ENCODE data around the gene TEX19. TPM values are rescaled to one million over a fixed set of nuclear protein-coding genes. Genes with fewer than 3 reads are reported as not detected.

The TEX19 gene
- total RNA-seq, 1 donor from 2014 or later: not detected

DNA sequence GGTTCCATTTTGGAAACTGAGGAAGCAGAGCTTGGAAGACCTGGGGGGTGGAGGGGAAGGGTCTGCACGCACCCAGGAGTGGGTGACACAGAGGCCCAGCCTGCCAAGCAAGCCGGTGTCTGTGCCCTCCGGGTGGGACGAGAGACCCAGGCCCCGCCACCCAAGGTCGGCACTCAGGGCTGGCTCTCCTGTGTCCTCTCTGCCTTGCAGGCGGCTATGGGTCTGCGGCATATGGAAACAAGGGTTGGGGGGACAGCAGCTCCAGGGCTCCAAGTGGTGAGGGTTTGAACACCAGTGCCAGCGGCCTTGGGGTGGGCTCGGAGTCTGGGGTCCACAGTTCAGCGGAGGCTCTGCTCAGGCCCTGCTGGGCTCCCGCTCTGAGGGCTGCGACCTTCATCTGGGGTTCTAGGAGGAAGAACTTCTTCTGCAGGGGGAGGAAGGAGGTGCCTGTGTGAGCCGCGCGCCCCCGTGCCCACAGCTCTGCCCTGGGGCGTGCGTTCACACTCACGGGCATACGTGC, 37.0 kb upstream of the TEX19 start:
- FAIRE-seq (no peak), DNase-seq (ENCODE audit: low read depth) (no peak)
- TF ChIP-seq, protein P1, sequence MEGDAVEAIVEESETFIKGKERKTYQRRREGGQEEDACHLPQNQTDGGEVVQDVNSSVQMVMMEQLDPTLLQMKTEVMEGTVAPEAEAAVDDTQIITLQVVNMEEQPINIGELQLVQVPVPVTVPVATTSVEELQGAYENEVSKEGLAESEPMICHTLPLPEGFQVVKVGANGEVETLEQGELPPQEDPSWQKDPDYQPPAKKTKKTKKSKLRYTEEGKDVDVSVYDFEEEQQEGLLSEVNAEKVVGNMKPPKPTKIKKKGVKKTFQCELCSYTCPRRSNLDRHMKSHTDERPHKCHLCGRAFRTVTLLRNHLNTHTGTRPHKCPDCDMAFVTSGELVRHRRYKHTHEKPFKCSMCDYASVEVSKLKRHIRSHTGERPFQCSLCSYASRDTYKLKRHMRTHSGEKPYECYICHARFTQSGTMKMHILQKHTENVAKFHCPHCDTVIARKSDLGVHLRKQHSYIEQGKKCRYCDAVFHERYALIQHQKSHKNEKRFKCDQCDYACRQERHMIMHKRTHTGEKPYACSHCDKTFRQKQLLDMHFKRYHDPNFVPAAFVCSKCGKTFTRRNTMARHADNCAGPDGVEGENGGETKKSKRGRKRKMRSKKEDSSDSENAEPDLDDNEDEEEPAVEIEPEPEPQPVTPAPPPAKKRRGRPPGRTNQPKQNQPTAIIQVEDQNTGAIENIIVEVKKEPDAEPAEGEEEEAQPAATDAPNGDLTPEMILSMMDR (IDR thresholded peaks at IDR 0.05; ENCODE audit: insufficient read depth, low read length, severe bottlenecking): no peak
- Histone ChIP-seq H3K36me3 (ENCODE audit: control insufficient read depth, insufficient read depth, low read length) (no peaks in the 10 kb centered on the region), H3K27me3 (ENCODE audit: control insufficient read depth, insufficient read depth, low read length) (no peaks in the 10 kb centered on the region), H3K4me3 (ENCODE audit: low read depth, low read length) (no peak overlapping the region)

DNA sequence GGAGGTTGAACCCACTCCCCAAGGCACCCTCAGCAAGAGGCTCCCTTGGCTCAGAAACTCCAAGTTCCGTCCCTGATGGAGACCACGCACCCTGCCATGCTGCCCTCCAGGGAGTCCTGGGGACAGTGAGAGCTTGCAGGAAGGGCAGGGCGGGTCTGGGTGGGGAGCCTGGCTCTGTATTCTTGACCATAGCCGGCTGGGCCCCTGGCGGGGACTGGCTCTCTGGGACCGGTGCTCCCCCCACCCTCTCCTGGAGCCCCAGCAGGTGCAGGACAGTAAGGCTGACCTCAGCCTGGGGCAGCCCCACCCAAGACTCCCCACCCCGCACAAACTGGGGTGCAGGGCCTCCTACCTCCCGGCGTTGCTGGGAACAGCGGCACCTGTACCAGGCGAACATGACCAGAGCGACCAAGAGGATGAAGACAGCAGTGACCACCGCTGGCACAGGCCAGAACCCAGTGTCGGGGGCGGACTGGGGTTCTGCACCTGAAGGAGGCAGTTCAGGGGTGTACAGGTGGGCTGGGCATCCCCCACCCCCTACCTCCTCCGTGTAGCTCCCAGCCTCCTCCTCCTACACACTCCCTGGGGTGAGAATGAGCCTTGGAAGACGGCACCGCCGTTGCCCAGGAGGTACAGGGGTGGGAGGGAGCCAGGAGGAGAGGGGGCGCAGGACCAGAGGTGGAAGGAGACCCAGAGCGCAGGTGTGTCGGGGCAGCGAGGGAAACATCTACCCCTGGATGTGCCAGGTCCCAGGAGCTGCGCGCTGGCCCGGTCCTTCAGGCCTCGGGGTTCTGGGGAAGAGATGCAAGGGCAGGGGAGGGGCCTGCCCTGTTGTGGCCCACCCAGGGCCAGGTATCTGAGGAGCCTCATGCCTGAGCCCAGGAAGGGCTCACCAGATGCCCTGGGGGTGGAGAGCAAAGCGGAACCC, 36.3 kb upstream of the TEX19 start:
- FAIRE-seq: no peak
- no peaks in the 10 kb centered on the region for H3K27me3 ChIP-seq (ENCODE audit: control insufficient read depth, insufficient read depth, low read length)
- TF ChIP-seq, protein P1 (IDR thresholded peaks at IDR 0.05; ENCODE audit: insufficient read depth, low read length, severe bottlenecking): no peak
- H3K36me3 ChIP-seq (ENCODE audit: control insufficient read depth, insufficient read depth, low read length): no peaks in the 10 kb centered on the region
- no peak for DNase-seq (ENCODE audit: low read depth)
- H3K4me3 ChIP-seq (ENCODE audit: low read depth, low read length): no peak overlapping the region

DNA sequence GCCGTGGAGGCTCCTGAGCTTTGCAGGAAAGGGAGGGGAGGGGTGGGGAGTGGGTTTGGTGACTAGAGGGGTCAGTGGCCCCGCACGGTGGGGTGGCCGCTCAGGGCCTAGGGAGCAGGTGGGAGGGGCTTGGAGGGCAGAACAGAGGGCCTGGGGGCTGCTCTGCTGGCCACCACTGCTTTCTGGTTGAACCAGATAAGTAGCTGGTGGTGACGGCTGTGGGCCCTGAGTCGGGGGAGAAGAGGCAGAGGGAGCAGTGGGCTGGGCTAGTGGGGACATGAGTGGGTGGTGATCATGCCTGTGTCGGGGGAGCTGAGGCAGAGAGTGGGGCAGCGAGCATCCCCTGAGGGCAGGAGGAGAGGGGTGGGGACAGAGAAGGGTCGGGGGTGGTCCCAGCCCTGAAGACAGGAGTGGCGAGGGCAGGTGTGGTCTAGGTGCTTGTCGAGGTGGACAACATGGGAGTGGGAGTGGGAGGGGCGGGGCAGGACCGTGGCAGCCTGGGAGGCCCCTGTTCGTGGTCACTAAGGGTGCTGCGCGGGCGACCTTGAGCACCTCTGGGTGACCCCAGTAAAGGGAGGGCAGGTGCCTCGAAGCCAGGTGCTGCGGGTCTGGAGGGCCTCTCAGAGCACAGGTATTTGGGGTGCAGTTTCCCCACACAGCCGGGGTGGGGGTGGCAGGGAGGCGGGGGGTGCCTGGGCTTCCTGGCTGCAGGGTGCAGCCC, 35.4 kb upstream of the TEX19 start:
- no peak for DNase-seq (ENCODE audit: low read depth)
- FAIRE-seq: no peak
- Histone ChIP-seq H3K4me3 (ENCODE audit: low read depth, low read length) (no peak overlapping the region), H3K27me3 (ENCODE audit: control insufficient read depth, insufficient read depth, low read length) (no peaks in the 10 kb centered on the region), H3K36me3 (ENCODE audit: control insufficient read depth, insufficient read depth, low read length) (no peaks in the 10 kb centered on the region)
- TF ChIP-seq, protein P1 (IDR thresholded peaks at IDR 0.05; ENCODE audit: insufficient read depth, low read length, severe bottlenecking): no peak

DNA sequence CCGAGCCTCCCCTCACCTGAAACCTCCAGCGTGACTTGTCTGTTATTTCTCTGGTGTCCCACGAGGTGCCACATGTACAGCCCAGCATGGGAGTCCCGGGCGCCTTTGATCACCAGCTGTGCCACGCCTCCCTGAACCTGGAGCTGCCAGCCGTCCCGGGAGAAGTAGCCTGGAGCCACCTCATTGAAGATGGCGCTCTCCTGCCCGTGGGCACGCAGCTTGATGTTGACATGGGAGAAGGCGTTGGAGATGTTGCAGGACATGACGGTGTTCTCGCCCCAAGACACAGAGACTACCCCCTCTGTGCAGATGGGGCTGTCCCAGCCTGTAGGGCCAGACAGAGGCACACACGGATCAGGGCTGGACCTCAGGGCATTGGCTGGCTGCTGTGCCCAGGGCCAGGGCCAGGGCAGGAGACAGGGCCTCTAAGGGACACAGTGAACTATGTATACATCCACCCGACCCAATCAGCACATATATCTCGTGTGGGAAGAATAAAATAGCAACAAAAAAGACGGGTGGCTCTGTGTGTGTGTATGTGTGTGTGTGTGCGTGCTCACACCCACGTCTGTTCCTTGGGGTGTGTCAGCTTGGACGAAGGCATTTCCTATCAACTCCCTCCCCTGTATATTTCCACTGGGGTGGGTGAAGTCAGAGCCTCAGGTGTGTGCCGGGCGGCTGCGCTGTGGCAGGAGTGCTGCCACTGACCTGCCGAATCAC, 34.3 kb upstream of the TEX19 start:
- no peaks in the 10 kb centered on the region for H3K36me3 ChIP-seq (ENCODE audit: control insufficient read depth, insufficient read depth, low read length)

More for the DNA sequence above, 34.3 kb upstream of the TEX19 start:
- H3K4me3 ChIP-seq (ENCODE audit: low read depth, low read length): no peak overlapping the region
- TF ChIP-seq, protein P1 (IDR thresholded peaks at IDR 0.05; ENCODE audit: insufficient read depth, low read length, severe bottlenecking): no peak
- DNase-seq (ENCODE audit: low read depth) (peak; percentile 31), FAIRE-seq (no peak)
- peaks cover 1% of the 10 kb centered on the region for H3K27me3 ChIP-seq (ENCODE audit: control insufficient read depth, insufficient read depth, low read length)

All from bronchial epithelial cell (primary cell).